ENCODE results near the gene RNF4.

RNF4 gene

DNA sequence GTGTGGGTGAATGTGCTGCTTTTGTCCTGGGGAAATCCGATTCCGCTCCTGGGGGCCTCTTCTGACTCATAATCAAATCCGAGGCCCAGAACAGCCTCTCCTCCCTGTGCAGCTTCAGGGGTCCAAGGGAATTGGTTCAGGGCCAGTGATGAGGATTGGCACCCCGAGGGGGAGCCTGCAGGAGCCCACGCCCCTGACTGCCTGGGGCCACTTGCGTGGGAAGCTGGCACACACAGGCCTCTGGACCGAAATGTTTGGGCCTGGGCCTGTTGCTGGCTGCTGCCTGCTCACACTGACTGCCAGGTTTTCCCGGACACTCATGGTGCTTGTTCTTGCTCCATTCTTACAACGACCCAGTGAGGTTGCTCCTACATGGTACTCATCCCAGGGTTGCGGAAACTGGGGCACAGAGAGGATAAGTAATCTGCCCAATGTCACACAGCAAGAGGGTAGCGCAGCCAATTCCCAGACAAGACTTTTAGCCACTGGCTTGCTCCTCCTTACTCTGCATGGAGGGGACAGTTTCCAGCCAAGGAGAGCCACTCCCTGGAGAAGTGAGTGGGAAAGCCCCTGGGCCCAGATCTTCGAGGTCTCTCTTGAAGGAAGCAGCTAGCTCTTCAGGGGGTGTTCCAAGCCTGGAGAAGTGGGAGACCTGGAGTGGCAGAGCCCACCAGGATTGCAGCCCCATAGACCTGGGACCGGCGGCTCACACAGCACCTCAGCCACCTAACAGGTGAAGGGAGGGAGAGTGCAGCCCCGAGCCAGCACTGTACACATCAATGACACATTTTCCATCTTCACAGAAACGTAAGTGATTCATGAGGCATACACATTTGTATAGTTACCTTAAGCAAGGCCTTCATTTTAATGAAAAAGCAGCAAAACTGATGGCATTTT is 29.8 kb upstream of the RNF4 start:
- no peak for DNase-seq

DNA sequence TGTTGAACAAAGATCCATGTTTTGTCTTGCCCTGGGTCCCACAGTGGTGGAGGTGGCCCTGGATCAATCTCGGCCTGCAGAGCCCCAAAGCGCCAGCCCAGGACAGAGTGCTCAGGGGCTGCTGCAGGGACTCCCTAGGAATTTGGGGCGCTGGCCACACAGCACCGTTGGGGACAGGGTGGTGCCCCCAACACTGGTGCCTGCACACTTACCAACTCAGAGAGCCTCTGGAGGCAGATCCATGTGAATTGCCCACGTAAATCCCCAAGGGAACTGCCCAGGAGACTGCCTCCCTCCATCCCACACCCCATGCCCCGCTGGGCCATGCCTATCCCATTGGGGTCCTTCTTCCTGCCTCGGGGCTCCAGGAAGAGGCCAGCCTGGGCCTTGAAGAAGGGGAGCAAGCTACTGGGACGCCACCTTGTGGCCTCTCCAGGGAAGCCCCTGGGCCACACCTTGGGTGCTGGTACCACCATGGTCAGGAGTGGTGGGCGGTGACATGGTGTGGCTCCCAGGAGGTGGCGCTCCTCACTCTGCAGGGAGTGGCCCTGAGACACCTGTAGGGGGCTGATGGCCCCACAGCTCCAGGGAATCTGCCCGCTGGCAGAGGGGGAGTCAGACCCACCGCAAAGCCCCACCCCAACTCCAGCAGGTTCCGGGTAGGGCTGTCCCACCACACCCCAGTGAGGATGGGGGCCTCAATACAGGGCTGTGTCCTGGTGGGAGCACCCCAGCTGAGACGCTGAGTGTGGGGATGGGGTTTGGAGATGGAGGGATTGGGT is 27.3 kb upstream of the RNF4 start:
- DNase-seq: peak; percentile 37

DNA sequence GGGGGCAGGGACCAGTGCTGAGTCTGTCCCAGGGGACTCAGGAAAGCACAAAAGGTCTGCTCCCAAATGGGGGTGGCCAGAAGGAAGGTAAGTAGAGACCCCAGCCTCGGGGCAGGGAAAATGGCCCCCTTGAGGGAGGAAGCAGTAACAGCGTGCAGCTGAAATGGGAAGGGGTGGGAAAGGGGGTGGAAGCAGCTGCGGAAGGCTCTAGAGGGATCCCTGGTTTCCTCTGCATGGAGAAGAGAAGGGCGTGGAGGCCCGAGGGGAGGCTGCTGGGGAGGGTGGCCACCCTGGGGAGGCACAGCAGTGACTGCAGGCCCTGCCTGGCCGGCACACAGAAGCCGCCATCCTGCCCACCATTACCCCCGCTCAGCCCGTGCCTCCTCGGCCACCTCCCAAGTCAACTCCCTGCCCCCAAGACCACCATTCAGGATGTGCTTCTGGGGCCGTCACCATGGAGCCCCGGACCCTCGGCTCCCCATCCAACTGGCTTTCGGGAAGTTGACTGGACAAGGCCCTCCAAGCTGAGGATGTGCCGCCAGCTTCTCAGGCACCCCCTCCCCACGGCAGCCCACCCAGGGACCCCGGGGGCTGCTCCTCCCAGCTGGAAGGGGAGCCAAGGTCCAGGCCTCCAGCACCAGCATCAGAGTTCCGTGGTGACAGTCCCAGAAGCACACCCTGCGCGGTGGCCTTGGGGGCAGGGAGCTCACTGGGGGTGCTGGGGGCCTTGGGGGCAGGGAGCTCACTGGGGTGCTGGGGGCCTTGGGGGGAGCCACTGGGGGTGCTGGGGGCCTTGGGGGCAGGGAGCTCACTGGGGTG is 26.5 kb upstream of the RNF4 start:
- DNase-seq: no peak

DNA sequence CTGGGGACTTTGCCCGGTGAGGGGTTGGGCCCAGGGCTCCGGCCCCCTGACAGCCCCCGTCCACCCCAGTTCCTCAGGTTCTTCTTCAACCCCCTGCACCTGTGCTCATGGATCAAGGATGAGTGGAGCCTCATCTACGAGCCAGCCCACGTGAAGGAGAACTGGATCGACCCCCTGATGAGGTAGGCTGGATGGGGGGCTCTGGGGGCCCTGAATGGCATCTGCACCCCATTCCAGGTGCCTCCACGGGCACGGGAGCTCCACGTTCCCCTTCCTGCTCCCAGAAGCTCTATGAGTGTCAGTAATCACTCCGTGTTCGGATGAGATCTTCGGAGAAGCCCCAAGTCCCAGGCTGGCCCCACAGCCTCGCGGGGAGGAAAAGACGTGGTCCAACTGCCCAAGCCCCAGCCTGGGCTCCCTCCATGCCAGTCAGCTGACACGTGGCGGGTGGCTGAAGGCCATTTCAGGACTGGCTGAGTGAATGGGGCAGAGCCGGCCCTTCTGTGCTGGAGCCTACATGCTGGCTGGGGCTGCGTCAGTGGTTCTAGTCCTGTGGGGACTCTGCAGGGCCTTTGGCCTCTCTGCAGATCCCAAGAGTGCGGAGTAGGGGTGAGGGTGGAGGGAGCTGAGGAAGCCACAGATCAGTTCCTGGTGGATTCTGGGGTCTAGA is 25.7 kb upstream of the RNF4 start:
- DNase-seq: no peak

DNA sequence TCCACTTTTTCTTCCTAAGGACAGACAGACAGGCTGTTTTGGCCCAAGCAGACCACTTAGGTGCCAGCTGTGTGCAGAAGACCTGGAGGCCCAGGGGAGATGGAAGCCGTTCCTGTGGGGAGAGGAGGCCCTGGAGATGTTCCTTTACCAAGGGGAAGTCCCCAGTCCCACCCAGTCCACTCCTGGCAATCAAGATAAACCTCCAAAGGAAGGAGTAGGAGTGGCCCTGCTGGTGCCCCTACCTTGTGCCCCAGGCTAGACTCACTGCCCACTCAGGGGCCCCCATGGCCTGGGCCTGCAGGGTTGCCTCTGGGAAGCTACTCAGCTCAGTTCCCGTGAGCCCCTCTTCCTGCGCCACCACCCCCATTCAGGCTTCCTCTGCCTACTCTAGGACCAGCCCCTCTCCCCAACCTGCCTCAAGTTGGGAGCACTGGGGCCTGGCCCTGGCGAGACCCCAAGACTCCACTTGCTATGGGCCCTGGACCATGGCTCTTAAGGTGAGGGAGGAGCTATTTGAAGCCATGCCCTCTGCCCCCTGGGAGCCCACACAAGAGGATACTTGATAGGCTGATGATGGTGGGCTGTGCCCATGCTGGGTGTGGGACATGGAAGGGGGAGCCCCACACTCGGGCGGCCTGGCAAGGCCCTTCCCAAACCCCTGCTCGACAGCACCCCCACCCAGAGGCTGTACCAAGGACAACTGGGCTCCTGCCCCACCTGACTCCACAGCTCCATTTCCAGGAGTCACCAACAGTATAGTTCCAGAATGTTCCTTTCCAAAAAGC is 24.8 kb upstream of the RNF4 start:
- DNase-seq: no peak

DNA sequence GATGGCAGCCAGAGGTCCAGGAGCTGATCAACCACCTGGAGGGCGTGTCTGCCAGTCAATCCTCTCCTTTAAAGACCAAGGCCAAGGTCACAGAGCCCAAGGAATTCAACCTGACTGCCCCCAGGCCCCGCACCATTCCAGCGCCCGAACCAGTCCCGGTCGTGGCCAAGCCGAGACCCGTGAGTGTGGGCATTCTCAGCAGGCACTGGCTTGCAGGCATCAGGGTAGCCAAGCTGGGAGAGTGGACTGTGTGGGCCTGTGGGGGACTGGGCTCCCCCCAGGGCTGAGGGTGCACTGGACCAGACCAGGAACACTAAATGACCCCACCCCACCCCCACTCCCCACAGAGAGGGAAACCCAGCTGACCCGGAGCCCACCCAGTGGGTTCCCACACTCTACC is 23.8 kb upstream of the RNF4 start:
- no peak for DNase-seq

DNA sequence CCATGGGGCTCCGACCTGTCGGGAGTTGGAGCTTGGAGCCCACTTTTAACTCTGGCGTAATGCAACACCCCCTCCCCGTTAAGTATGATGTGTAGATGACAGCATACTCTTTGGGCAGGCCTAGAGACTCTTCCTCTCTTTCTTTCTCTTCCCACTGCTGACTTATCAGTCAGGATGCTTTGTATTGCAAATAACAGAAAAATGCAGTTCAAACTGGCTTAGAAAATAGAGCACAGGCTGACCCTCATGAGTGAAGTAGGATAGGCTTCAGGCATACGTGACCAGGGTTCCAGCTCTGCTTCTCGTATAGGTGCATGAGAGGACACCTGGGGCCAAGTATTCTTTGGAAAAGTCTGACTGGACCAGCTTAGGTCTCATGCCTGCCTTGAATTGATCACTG is 23.3 kb upstream of the RNF4 start:
- DNase-seq: no peak

DNA sequence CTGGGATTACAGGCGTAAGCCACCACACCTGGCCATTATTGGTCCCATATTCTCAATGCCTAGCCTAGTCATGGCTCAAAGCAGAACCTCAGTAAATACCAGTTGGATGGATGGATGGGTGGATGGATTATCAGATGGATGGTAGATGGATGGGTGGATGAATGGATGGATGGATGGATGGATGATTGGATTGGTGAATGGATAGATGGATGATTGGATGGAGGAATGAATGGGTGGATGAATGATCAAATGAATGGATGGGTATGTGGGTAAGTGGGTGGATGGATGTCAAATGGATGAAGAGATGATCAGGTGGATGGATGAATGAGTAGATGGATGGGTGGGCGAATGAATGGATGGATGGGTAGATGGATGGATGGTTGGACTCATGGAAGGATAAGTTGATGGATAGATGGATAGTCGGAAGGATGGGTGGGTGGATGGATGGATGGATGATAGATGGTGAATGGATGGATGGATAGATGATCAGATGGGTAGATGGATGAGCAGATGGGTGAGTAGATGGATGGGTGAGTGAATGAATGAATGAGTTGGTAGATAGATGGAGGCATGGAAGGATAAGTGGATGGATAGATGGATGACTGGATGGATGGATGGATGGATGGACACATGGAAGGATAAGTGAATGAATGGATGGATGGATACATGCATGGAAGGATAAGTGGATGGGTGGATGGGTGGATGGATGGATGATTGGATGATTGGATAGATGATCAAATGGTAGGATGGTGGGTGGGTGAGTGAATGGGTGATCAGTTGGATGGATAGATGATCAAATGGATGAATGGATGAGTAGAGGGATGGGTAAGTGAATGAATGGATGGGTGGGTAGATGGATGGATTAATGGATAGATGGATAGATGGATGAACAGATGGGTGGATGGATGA is 22.0 kb upstream of the RNF4 start:
- no peak for DNase-seq

DNA sequence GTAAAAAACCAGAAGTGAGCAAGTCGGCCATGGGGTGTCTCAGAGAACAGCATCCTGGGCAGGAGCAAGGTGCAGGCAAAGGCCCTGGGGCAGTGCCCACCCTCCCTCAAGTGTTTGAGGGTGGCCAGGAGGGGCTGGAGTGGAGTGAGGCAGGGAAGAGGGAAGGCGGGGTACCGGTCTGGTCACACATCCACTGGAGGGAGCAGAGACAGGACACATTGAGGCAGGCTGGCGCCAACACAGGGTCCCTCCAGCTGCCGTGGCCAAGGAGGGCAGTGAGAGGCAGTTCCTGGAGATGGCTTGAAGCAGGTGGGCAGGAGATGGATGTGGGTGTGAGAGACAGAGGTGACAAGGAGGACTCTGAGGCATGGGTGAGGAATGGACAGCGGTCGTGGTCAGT is 20.3 kb upstream of the RNF4 start:
- no peak for DNase-seq

DNA sequence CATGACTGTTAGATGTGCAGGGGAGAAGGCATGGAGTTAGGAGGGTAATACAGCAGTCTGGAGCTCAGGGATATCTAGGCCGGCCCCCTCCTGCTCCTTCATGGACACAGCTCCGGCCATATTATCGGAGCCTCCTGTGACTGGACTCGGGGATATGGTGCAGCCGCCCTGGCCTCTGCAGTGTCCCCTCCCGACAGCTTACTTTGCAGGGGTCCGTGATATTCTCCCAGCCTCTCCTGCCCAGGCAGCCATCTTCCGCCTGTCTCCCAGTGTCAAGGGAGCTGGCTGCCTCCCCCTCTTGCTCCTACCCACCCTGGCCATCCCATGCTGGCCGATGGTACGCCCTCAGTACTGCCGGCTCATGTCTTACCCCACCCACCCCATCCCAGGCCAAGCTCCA is 19.9 kb upstream of the RNF4 start:
- DNase-seq: no peak

DNA sequence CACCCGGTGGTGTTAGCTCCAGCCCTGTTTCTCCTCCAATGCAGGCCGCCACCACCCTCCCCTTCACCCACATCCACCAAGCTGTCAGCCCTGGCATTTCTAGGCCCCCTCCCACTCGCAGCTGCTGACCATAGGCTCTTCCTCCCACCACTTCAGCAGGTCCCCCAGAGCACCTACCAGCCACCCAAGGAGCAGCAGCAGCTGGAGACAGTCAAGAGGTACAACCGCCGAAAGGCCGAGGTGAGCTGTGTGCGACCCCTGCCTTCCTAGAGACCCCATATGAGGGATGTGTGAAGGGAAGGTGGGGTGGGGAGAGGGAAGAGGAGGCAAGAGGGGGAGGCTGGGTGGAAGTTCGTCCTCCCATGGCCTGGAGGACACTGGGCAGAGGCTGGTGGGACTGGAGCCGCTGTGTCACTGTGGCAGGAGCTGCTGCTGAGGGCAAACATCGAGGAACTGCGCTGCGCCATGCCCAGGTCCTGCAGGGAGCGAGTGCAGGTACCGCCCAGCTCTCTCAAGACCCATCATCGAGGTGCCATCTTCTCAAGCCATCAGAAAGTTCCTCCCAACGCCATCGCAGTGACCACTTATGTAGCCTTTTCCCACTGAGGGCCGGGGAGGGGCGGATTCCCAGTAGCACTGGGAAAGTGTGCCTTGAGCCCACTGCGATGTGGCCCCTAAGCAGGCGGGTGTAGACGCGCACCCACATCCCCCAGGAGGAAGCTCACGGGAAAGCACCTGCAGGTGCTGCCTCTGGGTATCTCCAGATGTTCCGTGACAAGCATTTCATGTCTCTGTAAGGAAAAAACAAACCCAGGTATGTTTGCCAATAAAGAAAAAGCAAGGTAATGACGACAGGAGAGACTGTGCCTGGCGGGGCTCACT is 19.2 kb upstream of the RNF4 start:
- DNase-seq: no peak

DNA sequence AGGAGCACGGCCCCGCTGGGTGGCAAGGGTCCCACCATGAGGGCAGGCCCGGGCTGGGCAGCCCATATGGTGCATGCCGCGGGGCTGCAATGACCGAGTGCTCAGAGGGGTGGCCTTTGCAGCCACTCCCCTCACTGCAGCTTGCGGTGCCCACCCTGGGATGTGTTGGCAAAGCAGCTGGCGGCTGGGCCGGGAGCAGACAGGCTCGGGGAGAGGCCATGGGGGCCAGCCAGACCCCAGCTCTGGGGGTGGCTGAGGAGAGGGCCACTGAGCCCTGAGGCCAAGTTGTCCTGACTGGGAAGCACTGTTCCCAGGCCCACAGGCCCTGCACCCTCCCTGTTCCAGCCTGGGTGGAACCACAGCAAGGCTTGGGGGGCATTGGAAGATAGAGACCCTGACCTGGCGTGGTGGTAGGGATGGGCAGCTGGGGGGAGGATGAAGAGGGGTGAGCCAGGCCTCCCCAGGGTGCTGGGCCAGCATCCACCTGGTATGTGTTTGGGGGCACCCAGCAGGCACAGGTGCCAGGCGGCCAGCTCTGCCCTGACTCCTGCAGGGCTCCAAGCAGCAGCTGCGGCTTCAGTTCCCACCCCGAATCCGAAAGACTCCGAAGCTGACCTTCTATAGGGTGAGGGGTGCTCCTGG is 18.4 kb upstream of the RNF4 start:
- no peak for DNase-seq

DNA sequence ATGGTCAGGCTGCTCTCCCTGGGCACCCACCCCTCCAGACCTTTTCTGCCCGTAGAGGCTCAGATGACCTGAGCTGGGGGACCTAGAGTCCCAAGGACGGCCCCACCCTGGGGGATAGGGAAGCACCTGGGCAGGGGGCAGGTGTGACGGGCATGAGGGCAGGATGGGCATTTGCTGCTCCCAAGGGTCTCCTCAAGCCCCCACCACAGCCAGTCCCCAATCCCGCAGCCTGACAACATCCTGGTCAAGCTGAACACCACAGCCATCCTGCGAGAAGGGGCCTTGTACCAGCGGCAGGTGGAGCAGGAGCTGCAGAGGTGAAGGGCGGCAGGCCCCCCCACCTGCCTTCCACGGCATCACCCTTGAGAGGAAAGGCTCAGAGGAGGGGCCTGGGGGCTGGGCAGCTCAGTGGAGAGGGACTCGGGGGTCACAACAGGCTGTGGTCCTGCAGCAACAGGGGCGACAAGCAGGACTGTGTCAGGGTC is 17.8 kb upstream of the RNF4 start:
- no peak for DNase-seq

DNA sequence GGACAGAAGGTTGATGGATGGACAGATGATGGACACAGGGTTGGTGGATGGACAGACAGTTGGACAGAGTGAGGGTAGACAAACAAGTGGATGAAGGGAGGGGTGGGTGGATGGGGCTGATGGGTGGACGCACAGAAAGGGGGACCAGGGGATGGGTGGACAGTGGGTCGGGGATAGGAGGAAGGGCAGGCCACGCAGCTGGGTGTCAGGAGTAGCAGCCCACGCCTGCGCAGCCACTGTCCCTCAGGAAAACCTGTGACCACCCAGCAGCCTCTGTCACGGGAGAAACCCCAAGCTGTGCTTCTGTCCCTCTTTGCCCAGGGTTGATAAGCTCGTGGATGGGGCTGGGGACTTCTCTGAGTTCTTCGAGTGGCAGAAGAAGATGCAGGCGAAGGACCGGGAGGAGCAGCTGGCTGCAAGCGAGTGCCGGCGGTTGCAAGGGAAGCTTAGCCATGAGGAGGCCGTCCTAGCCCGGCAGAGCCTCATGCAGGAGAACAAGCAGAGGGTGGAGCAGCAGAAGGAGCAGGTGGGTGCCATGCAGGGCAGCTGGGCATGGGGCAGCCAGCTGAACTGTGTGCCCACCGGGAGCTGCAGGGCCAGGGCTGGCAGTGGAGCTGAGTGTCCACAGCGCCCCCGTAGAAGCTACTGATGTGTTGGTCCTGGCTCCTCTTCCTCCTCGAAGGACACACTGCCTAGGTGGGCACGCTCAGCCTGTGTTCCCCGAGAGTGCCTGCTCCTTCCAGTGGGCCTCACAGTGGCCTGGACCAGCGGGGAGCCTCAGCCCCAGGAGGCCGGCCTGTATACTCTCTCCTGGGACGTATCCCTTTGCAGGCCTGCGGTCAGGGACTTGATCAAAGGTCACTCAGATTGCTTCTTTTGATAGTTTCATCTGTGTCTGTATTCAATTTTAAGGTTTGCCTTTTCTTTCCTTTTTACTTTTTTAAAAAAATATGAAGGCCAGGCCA is 16.8 kb upstream of the RNF4 start:
- no peak for DNase-seq

DNA sequence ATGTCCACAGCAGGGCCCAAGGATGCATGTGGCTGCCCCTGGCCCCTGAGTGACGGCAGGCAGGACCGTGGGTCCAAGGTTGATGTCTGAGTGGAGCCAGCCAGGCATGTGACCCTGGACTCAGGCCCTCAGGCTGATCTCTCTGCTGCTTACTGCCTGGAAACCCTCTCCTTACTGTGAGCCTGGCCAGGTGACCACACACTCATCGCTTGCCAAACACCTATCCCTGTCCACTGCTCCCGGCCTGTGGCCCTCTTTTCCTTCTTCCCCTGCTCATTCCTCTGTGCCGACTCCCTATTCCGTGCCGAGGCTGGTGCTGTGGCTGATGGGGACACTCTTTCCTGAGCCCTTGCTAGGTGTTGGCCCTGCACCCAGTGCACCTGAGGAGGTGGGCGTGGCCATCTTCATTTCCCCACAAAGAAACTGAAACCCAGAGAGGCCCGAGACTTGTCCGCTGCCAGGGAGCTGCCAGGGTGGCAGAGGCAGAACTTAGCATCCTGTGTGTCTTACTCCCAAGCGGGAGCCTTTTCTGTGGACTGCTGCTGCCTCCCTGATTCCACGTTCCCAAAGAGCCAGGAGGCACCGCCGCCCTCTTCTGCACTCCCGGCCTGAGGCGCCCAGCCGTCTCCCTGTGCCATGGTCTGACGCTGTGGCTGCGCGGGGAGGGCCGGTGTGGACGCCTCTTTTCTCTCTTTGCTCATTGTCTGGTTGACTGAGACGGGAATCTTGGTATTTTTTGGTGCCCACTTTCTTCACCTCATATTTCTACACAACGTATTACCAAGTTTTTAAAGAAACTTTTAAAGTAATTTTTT is 11.2 kb upstream of the RNF4 start:
- DNase-seq: no peak

DNA sequence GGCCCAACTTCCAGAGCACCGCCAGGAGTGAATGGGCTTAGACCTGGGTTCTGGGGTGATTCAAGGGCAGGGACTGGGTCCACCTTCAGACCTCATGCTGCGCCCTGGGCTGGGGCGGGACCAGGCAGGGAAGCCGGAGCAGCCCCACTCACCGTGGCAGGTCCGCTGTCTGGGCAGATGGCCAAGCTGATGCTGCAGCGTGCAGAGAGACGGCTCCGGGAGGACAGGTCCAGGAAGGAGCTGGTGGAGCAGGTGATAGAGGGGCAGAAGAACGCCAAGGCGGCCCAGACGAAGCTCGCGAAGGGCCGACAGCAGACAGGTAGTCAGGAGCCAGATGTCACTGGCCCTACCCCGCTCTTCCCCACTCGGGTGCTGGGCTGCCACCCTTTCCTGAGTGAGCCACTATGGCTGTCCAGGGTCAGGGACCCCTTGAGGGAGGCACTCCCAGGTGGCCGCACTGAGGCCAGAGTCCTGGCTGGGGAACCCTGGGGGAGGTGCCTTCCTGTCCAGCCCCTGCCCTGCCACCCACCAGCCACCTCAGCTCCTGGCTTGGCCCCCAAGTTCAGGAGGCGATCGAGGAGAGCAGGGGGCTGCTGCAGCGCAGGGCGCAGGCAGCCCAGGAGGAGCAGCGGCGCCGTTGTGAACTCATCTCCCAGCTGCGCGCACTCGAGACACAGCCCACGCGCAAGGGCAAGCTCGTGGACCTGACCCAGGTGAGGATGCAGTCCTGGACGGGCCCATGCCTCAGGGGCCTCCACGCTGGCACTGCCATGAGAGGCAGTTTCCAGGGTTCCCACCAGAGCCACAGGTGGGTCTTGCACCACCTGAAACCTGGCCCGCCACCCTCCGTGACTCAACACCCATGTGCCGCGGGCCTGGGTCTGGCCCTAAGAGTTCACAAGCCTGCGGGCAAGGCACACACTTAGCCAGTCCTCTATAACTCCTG is 10.1 kb upstream of the RNF4 start:
- DNase-seq: no peak
